ENCODE data around the gene HAT1.
A peak's percentile ranks its signal among the peaks of the same experiment; 100 is the strongest.

HAT1 gene

DNA sequence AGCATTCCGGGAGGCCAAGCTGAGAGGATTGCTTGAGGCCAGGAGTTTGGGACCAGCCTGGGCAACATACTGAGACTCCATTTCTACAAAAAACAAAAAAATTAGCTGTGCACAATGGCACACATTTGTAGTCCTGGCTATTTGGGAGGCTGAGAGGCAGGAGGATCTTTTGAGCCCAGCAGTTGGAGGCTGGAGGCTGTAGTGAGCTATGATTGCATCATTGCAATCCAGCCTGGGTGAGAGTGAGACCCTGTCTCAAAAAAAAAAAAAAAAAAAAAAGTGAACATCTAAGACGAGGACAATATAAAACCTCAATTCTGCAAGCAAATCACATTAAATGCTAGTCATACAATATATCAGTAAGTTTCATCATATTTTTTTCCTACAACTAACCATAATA is 2.8 kb upstream of the HAT1 start:
- DNase-seq, result no peak

DNA sequence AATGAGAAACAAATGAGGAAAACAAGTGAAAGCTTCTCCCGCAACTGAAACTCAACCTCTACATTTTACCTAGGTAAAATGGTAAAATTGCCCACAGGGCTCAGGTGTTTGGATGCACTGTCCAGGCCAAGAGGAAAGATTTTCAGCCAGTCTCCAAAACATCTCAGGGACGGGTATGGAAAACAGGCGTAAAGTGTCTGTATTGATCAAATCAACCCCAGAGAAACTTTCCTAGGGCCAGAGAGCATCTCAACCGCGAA is 361 bp upstream of the HAT1 start:
- DNase-seq, result no peak

DNA sequence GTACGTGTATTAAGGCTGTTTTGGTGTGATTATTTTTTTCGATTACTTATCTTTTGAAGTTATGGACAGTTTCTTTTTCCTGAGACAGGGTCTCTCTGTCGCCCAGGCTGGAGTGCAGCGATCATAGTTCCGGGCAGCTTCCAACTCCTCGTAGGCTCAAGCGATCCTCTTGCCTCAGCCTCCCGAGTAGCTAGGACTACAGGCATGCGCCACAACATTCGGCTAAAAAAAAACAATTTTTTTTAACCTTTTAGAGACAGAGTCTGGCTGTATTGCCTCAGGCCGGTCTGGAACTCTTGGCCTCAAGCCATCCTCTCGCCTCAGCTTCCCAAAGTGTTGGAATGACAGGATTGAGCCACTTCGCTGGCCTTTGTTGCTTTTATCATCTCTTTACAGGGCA is 945 bp downstream of the HAT1 start:
- peak in 1 of 51 donors; percentile 4 for DNase-seq

DNA sequence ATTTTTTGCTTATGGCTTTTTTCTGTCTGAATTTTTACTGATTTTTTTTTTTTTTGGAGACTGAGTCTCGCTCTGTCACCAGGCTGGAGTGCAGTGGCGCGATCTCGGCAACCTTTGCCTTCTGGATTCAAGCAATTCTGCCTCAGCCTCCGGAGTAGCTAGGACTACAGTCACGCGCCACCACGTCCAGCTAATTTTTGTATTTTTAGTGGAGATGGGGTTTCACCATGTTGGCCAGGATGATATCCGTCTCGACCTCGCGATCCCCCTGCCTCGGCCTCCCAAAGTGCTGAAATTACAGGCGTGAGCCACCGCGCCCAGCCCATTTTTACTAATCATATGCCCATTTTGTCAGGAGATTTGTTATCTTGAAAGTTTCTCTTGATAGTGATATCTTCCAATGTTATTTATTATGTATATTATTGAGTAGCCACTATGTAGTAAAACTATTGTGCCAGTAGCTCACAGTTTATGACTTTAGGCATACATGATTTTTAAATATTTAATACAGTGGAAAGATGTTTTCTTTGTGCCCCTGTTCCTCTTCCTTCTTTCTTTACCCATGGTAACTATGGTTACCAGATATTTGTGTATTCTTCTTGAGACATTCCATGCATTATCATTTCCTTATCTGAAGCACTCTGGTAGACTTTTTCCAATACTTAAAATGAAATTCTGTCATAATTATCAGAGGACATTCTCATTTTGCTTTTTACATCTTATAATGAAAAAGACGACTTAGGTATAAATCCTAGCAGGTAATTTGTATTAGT is 2.1 kb downstream of the HAT1 start:
- DNase-seq, result no peak

GRCh38 chr2:171930385-171930784 is 8.1 kb downstream of the HAT1 start:
- DNase-seq, result no peak

DNA sequence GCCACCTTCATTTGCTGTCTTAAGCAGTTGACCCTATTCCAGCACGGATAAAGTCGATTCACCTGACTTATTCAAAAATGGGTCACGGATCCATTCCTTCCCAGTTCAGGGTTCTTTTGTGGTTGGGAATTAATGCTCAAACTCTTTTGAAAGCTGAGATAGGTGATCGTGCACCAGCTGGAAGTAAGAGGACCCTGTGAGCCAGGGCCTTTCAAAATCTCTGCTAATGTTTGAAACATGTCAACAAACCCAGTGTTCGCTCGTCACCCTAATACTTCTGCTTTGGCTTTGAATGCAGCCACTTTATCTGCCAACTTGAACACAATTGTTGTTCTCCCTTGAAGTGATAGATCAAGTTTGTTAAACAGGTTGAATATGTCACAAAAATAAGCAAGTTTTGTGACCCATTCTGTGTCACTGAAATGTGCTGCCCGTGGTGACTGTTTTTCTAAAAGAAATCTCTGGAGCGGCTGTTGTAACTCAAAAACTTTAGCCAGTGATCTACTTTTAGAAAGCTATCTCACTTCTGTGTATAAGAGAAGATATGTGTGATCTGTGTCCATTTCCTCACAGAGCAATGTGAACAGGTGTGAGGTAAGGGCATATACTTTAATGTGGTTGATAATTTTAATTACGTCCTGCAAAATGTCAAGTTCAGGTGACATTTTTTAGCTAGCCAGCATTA is 16.9 kb downstream of the HAT1 start:
- DNase-seq, result no peak

DNA sequence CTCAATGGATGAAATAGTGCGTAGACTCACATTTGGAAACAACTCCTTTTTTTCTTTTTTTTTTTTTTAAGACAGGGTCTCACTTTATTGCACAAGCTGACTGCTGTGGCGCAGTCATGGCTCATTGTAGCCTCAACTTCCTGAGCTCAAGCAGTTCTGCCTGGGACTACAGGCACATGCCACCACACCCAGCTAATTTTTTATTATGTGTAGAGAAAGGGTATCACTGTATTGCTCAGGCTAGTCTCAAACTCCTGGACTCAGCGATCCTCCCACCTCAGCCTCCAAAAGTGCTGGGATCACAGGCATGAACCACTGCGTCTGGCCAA is 17.4 kb downstream of the HAT1 start:
- DNase-seq, result no peak

GRCh38 chr2:171941316-171941699 is 19.0 kb downstream of the HAT1 start:
- no peak for DNase-seq

DNA sequence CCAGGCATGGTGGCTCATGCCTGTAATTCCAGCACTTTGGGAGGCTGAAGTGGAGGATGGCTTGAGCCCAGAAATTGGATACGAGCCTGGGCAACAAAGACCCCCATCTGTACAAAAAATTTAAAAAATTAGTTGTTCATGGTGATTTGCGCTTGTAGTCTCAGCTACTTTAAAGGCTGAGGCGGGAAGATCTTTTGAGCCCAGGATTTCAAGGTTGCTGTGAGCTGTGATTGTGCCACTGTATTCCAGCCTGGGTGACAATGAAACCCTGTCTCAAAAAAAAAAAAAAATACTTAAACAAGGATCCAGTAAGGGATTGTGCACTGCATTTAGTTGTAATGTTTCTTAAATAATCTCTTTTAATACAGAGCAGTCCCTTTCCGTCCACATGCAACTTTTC is 21.6 kb downstream of the HAT1 start:
- no peak for DNase-seq

GRCh38 chr2:171952276-171952675 is 30.0 kb downstream of the HAT1 start:
- no peak for DNase-seq

- DNase-seq, result no peak
Observed at GRCh38 chr2:171952748-171953147, 30.5 kb downstream of the HAT1 start.

GRCh38 chr2:171956135-171956825 is 34.0 kb downstream of the HAT1 start:
- DNase-seq, result no peak

DNA sequence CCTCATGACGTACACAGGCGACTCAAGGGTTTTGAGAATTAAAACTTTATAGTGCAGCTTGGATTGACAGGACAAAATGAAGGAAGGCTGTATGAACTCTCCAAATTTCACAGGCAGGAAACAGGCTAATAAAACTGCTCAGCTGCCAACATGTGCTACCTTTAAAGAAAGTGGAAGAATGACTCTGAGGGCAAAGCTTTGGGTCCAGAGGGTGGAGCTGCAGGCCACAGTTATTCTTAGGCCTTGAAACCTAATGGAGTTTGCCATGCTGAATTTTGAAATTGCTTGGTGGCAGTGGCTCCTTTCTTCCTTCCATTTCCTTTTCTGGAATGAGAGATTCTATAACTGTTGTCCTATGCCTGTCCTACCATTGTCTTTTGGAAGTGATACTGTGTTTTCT is 34.8 kb downstream of the HAT1 start:
- DNase-seq, result no peak

DNA sequence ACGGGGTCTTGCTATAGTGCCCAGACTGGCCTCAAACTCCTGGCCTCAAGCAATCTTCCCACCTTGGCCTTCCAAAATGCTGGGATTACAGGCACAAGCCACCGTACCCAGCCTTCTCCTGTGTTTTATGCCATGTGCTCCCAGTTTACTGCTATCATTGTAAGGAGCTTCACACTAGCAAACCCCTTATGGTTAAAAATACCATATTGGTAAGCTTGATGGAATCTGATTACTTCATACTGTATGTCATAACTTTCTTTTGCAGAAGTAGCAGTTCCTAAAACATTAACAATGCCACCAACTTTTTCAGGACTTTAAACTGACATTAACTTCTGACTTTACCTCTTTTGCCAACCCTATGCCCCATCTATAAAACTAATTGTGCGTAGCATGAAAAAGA is 36.2 kb downstream of the HAT1 start:
- no peak for DNase-seq

DNA sequence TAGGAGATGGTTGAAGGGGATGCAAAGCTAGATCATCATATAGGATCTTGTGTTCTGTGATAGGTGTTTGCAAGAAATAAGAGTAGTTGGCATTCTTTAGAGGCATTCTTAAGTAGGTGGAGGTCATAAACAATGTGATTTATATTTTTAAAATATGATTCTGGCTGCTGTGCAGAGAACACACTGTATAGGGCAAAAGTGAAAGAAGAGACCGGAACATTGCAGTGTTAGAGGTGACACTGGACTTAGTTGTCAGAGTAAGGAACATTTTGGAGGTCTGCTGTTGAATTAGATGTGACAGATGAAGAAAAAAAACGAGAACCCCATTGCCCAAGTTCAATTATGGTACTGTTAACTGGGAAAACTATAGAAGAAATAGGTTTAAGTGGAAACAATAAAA is 37.7 kb downstream of the HAT1 start:
- no peak for DNase-seq

DNA sequence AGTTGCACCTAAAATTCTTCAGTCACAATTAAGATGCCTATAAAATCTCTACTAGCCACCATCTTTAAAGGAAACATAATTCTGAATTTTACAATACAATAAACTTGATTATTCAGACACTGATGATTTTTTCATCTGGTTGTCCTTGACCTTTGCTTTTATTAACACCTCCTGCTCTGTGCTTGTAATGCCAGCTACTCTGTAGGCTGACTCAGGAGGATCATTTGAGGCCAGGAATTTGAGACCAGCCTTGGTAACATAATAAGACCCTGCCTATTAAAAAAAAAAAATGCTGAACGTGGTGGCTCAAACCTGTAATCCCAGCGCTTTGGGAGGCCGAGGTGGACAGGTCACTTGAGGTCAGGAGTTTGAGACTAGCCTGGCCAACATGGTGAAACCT is 38.3 kb downstream of the HAT1 start:
- no peak for DNase-seq

GRCh38 chr2:171963198-171963597 is 40.9 kb downstream of the HAT1 start:
- no peak for DNase-seq

- DNase-seq, result no peak
Observed at GRCh38 chr2:171964308-171964707, 42.0 kb downstream of the HAT1 start.

GRCh38 chr2:171965238-171965637 is 43.0 kb downstream of the HAT1 start:
- no peak for DNase-seq

- no peak for DNase-seq
Observed at GRCh38 chr2:171965661-171966060, 43.4 kb downstream of the HAT1 start.

DNA sequence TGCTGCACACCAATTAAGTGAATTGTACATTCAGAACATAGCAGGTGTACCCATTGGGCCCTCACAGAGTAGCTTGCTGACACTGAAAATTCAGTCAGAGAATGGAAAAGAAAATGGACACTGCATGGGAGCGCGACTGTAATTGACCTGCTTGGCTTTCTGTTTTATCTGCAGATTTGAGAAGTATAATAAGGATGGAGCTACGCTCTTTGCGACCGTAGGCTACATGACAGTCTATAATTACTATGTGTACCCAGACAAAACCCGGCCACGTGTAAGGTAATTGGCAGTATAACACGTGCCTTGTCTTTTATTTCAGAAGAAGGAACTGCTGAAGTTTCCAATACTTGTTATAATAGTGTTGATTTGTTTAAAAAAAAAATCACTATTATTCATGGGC is 44.0 kb downstream of the HAT1 start:
- DNase-seq, result no peak

GRCh38 chr2:171966688-171967087 is 44.4 kb downstream of the HAT1 start:
- no peak for DNase-seq

DNA sequence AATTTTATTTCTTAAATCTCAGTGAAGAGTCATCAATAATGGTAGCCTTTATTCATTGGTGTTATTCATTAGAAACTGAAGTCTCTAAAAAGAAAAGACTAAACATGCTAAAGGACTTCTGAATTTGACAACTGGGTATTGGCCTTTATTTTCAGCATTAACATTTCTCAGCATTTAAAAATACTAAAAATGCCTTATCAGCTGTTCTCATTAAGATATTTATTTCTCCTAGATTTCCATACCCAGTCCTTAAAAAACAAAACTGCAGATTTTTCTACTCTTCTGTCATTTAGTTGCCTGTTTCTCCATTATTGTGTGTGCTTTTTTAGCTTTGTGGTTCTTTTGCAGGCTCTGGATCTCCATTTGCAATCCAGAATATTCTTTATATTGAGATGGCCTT is 46.2 kb downstream of the HAT1 start:
- no peak for DNase-seq
